GM21529 (cell line): ENCODE results near the gene APOBEC3C.
"Not testable (repeated sequence)": the region's sequence is repeated elsewhere in the genome, so short reads cannot be mapped to it uniquely, and the experiment has no call there.

ENCODE experiments used
- ATAC-seq: cut with Tn5 transposase; IDR thresholded peaks from one replicate; pipeline ENCODE4 v1.9.1; 2021; ENCODE audit not compliant: unreplicated experiment

The APOBEC3C gene

GRCh38 chr22:39055658-39056057 is 41.6 kb downstream of the APOBEC3C start:
- ATAC-seq: no peak

GRCh38 chr22:39061290-39061689 is 47.2 kb downstream of the APOBEC3C start:
- ATAC-seq: not testable (repeated sequence)

GRCh38 chr22:39061951-39062350 is 47.9 kb downstream of the APOBEC3C start:
- not testable (repeated sequence) for ATAC-seq

GRCh38 chr22:39063904-39064303 is 49.8 kb downstream of the APOBEC3C start:
- not testable (repeated sequence) for ATAC-seq

GRCh38 chr22:39066442-39067276 is 52.6 kb downstream of the APOBEC3C start:
- ATAC-seq: peak; percentile 48

- no peak for ATAC-seq
Observed at GRCh38 chr22:39068033-39068785, 54.2 kb downstream of the APOBEC3C start.
